Nucleus accumbens (tissue), 56 donors: Measurements from ENCODE around the gene DUOX2.
"Not testable (repeated sequence)": the region's sequence is repeated elsewhere in the genome, so short reads cannot be mapped to it uniquely, and the experiment has no call there.

ENCODE experiments used
- DNase-seq, 56 donors: peaks; one replicate each; lab custom pipeline; 2025; lab: John Stamatoyannopoulos, UW

DUOX2 gene

DNA sequence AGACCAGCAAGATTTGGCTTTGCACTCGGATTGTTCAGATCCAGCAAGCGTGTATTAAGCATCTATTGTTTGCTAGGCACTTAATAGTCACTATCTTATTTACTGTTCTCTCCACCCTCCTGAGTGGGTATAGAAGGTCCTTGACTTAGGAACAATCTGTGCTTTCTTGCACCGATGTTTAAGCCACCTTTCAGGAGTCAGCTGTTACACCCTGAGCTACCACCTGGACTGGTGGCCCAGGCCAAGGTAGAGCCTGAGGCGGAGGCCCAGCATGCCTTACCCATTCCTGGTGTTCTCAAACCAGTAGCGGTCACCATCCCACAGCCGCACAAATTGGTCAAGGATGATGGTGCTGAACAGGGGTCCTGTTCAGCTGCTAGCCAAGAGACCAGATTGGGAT, 25.8 kb upstream of the DUOX2 start:
- no peak for DNase-seq

DNA sequence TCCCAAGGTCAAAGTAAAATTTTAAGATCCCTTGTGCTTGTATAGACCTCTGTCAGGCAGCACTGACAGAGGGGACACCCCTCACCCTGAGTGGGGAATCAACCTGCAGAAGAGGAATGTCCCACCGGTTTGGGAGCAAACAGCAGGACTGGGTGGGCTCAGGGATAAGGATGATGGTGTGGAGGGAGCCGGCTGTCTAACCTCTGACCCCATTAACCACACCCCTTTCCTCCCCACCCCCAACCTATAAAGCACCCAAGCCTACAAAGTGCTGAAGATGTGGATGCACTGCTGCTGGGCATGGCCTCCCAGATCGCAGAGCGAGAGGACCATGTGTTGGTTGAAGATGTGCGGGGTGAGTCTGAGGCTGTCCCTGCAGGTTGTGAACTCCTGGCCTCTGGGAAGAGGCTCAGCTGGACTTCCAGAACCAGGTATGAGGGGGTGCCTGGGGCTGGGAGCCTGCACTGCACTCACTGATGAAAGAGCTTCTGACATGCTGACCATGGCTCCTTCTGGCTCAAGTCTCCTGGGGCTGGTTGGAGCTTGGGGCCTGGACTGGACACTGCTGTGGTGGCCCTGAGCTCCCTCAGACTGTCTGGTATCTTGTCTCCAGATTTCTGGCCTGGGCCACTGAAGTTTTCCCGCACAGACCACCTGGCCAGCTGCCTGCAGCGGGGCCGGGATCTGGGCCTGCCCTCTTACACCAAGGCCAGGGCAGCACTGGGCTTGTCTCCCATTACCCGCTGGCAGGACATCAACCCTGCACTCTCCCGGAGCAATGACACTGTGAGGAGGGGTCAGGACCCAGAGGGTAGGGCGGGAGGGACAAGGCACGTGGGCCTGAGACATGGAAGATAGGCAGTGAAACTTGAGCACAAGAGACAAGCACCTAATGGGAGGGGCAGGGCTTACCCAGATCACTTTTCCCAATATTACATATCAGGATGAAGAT, 25.1 kb upstream of the DUOX2 start:
- no peak for DNase-seq

DNA sequence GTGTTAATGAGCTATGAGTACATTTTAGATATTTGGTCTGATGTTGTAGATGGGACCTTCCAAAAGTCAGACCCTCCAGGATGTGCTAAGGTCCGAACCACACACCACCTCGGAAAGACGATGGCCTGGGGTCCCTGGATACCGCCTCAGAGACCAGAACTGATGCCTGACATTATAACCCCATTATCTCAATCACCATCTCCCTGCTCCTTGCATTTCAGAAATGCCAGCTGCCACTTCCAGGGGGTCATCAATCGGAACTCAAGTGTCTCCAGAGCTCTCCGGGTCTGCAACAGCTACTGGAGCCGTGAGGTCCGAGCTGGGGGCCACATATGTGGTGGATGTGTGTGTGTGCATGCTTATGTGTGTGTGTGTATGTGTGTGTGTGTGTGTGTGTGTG, 23.7 kb upstream of the DUOX2 start:
- DNase-seq, result no peak

DNA sequence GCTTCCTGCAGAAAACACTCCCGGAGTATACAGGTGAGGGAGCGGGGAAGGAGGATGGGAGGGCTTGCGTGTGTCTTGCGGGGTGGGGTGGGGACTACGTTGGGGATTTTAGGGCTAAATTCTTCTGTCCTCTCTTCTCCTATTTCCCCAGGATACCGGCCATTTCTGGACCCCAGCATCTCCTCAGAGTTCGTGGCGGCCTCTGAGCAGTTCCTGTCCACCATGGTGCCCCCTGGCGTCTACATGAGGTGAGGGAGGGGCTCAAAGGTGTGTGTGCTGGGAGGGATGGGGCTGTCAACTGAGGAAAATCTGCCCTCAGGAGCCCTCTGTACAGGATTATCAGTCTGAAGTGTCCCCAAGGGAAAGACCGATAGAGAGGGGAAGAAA, 22.4 kb upstream of the DUOX2 start:
- DNase-seq, result no peak

DNA sequence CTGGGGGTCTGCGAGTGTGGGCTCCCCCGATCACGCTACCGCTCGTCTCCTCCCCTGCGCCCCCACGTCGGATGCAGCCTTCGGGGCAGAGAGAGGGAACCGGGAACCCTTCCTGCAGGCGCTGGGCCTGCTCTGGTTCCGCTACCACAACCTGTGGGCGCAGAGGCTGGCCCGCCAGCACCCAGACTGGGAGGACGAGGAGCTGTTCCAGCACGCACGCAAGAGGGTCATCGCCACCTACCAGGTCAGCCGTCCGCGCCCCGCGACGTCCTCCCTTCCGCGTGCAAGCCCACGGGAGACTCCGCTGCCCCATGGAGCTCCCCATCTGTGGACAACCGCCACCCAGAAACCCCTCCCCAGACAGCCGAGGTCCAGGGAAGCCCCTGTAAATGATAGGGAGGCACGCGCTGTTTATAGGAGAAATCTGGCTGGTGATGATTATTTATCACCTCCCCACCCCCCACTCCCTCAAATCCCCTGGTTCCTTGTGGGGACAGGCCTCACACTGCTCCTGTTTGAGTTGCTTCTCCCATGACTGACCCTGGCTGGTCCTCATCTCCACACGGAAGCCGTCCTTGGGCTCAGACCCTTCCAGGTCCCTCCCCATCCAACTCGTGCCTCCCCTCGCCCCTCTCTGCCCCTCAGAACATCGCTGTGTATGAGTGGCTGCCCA, 21.9 kb upstream of the DUOX2 start:
- DNase-seq, result not testable (repeated sequence)

DNA sequence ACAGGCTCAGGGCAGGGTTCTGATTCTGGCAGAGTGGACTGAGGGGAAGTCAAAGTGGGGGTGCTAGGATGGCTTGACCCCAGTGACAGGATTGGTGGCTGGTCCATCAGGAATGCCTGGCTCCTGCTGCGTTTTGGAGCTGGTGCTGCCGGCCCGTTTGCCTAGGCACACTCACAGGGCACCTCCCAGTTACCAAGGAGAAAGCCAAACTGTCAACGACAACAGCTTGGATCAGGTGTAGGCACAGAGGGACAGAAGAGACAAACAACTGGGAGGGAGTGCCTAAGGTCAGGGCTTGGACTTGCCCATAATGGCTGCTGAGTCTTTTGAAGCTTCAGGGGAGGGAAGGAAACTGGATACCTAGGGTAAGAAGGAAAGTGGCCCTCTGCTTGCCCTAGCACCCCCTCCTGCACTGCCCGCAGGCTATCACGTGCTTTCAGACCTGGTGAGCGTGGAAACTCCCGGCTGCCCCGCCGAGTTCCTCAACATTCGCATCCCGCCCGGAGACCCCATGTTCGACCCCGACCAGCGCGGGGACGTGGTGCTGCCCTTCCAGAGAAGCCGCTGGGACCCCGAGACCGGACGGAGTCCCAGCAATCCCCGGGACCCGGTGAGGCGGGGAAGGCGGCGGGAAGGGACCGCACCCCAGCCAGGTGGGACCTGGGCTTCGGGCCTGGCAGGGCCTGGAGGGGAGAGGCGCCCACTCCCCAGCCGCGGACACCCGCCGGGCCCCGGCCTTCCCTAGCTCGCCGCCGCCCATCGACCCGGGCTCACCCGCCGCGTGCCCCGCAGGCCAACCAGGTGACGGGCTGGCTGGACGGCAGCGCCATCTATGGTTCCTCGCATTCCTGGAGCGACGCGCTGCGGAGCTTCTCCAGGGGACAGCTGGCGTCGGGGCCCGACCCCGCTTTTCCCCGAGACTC, 21.0 kb upstream of the DUOX2 start:
- peak in 5 of 56 donors; percentile 2 to 37 (median 19) for DNase-seq

DNA sequence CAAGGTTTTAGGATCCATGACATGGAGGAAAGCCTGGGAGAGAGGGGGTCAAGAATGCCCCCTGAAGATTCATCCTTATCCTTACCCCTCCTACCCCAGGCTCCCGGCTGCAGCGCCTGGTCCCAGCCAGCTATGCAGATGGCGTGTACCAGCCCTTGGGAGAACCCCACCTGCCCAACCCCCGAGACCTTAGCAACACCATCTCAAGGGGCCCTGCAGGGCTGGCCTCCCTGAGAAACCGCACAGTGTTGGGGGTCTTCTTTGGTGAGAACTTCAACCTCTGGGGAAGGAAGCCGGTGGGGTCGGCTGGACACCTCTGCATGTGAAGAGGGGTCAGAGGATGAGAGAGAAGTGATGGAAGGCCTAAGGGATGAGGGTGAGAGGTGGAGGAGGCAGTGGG, 20.1 kb upstream of the DUOX2 start:
- no peak for DNase-seq

DNA sequence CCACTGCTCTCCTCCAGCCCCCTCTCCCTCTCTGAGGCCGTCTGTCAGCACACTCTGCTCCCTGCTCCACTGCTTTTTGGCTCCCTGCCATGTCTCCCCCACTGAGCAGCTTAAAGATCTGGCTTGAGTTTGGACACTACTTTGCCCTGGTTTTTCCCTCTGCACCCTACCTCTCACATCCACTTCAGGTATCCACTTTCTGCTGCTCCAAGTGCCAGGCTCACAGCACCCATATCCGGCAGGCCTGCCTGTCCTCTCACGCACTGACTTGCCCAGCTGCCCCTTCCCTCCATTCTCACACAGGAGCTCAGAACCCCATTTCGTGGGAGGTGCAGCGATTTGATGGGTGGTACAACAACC, 19.6 kb upstream of the DUOX2 start:
- no peak for DNase-seq

DNA sequence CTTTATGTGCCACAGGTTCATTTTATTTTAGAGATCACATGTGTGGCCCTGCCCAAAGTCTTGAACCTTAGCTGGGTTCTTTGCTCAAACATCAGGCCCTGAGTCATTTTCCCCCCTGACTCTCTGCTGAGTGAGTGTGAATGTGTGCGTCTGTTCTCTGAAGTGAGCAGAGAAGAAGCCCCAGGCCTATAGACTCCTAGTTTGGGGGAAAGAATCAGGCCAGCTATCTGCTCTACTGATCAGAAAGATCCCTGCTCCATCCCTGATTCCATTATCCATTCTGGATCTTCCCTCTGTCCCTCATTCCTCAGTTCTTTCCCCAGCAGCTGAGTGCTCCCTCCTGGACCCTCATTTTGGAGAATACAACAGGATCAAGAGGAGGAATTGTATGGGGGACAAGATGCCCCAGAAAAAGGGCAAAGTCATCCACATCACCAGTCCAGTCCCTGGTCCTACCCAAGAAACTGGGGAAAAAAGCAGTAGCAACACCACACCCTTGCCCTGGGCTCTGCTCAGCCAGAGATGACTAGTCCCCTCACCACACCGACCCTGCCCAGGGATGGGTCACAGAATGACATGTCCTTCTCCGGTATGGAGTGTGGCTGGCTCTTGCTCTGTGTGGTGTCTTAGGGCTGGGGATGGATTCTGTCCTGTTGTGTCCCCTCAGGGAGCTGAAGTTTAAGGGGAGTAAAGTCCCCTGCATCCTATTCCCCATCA, 19.0 kb upstream of the DUOX2 start:
- no peak for DNase-seq

DNA sequence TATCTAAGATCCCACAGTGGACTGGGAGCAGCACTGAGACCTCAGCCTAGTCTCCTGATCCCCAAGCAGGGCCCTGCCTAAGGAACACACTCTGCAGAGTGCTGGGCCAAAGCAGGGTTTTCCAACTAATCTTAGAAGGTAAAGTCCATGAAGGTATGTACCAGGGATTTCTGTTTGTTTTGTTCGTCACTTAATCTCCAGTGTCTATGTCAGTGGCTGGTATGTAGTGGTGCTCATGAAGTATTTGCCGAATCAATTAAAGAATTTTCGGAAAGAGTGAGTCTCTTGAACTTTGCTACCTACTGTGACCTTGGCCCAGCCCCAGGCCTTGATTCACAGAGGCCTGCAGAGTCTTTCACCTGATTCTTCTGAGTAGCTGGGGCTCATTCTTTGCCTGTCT, 17.5 kb upstream of the DUOX2 start:
- no peak for DNase-seq

DNA sequence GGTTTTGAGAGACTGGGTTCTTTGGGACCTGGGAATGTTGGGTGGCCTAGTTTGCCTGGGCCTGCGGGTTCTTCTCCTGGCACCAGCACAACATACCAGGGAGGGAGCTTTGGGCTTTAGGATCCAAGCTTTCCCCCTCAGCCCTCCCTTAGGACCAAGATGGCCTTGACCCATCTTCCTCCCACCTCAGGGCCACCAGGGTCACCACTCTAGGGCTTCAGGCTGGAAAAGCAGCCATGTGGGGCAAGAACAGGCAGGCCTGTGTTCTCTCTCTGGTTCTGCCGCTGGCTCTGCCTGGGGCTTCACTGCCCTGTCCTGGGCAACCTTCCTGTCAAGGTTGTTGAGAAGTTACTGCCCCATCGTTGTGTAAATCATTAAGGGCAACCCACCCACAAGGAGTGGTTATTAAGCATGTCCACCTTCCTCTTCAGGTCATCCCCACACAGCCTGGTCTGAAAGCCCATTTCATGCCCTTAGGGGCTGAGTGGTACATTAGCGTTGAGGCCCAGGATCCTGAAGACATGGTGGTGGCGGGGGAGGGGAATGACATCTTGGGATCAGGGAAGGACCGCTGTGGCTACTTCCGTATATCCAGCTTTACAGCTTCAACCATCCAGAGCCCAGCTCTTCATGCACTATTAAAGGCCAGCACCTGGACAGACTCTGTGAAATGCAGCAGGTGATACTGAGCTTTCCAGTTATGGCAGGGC, 16.5 kb upstream of the DUOX2 start:
- DNase-seq, result no peak

DNA sequence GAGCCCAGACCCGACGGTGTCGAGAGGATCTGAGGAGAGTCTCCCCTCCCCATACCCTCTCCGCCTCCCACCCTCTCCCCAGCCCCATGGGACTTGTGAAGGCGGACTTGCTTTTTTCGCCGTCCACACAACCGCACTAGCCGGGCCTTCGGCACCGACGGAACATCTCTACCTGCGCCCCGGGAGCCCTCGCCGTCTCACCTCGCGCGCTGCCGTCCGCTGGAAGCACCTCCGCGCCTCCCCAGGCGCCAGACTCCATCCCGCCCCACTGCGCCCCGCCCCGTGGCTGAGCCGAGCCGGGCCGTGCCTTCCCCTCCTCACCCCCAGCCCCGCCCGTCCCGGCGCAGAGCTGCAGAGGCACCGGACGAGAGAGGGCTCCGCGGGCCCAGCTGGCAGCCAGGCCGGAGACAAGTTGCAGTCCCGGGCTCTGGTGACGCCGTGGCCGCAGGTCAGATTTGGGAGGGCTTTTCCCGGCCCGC, 15.7 kb upstream of the DUOX2 start, which contains the start of the genes DUOX1 and DUOXA1:
DUOX1 (plus strand) TSS at position 344 of the 479 bp plus-strand sequence. CDS start 1,973 bp downstream, outside the sequence.
DUOXA1 (minus strand) TSS at position 229 of the 479 bp plus-strand sequence. CDS start 6,865 bp downstream, outside the sequence.
- peak in 11 of 56 donors; percentile 7 to 44 (median 17) for DNase-seq

DNA sequence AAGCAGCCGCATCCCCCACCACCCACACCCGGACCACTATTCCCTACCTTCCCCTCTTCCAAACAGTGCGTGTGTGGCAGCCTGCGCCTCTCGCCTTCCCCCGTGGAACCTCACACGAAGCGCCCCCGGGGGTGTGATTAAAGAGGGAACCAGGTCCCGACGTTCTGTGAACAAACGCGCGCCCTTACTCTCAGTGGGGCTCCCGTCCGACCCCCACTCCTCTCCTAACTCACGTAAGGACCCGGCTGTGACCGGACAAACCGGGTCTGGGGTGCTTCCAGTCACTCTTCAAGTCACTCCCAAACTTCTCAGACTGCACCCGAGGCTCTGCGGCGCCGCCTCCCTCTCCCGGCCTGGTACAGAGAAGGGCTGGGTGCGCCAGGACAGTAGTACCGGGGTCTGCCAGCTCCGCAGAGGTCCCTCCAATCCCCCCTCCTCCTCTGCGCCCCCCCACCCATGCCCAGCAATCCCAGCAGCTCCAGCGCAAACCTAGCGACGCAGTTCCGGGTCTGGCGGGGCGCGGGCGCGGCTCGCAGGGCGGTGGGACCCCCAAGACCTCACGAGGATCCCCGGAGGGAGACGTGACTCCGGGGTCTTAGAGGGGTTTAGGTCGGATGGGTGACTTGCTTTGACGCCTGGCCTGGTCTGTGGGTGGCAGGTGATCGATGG, 15.1 kb upstream of the DUOX2 start:
- no peak for DNase-seq

DNA sequence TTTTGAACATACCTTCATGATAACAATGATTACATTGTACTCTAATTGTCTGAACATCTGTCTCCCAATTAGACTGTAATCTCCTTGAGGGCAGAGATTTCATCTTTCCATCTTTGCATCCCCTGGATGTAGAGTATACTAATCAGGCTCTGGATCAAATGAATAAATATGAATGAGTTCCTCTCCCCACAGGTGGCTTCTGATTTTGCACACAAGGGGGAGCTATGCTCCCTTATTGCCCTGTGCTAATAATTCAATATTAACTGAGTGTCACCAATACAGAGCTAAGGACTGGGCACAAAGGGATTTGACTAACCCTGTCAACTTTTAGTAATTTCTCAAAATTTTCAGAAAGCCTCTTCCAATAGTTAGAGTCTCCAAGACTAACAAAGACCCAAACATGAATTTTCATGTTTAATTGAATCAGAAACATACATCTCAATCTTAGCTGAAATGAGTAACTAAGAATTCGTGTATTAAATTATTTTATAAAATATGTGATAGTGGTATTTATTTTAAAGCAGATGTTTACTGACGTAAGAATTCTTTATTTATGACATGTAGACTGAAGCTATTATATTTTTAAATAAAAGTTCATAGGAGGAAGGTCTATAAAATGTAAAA, 12.7 kb upstream of the DUOX2 start:
- peak in 1 of 56 donors; percentile 29 for DNase-seq

DNA sequence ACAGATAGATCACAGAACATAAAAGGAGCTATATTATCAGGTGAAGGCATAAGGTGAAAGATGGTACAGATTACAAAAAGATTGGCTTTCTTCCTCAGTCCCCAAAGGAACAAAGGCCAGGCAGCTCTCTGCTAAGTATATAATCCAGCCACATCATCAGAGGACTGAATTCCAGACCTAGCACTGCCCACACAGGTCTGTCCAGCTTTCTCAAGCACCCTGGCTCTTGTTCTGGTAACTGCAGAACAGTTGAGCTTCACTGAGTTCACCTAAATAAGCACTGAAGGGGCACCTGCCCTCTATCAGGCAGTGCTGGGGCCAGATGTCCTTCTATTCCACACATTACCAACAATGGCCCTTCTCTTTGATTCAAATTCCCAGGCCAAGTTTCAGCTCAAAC, 9.4 kb upstream of the DUOX2 start:
- no peak for DNase-seq

DNA sequence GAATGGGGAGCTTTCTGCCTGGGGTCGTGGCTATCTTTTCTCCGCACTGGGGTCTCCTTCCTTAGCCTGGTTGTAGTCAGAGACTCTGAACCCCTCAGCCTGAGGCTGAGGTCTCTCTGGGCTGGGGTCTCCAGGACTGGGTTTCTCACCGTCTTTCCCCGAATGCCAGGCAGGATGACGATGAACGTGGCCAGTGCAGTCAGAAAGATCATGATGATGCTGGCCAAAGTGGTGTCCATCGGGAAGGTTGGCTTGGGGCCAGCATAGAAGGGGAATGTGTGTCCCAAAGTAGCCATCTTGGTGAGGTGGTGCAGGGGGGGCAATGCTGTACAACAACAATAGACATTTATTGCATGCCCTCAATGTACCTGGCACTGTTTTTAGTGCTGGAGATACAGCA, 8.7 kb upstream of the DUOX2 start:
- DNase-seq, result no peak

DNA sequence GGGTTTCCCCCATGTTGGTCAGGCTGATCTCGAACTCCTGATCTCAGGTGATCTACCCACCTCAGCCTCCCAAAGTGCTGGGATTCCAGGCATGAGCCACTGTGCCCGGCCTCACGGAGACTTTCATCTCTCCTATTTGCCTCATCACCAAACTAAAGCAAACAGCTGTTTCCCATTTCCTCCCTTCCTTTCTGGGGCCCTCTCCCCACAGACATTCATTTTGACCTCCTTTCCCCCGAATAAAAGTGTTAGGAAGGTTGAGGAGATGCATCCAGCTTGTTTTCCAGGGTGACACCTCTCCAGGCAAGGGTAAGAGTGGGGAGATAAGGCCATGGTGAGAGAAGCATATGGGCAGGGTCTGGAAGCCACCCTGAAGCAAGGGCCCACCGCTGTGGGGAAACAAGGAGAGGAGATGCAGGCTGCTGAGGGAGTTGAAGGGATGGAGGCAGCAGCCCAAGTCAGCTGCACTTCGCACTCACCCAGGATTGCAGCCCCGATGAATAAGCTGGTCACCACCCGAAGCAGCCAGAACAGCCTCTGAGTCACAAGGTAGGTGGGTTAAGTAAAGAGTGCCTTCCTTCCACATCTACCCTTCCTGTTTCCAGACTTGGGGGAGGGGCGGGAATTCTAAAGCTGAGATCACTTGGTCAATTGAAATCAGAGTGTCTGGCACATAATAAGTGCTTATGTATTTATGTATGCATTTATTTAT, 7.9 kb upstream of the DUOX2 start:
- no peak for DNase-seq
